ENCODE results near the gene PIP4K2A.
A peak's percentile ranks its signal among the peaks of the same experiment; 100 is the strongest.

The PIP4K2A gene

GRCh38 chr10:22617051-22617450 lies 97.3 kb downstream of the PIP4K2A start:
- no peak for DNase-seq

GRCh38 chr10:22615819-22616499 lies 98.4 kb downstream of the PIP4K2A start:
- peak; percentile 41 for DNase-seq

GRCh38 chr10:22615101-22615500 lies 99.3 kb downstream of the PIP4K2A start:
- no peak for DNase-seq

GRCh38 chr10:22613011-22613410 lies 101.4 kb downstream of the PIP4K2A start:
- no peak for DNase-seq

- DNase-seq, result no peak
These were observed 102.1 kb downstream of the PIP4K2A start for GRCh38 chr10:22612318-22612717.

- no peak for DNase-seq
These were observed 102.8 kb downstream of the PIP4K2A start for GRCh38 chr10:22611425-22612115.

GRCh38 chr10:22610610-22611009 lies 103.8 kb downstream of the PIP4K2A start:
- no peak for DNase-seq

- DNase-seq, result no peak
These were observed 104.5 kb downstream of the PIP4K2A start for GRCh38 chr10:22609719-22610465.

GRCh38 chr10:22609251-22609650 lies 105.1 kb downstream of the PIP4K2A start:
- no peak for DNase-seq

GRCh38 chr10:22607261-22607660 lies 107.1 kb downstream of the PIP4K2A start:
- no peak for DNase-seq

- DNase-seq, result no peak
These were observed 108.2 kb downstream of the PIP4K2A start for GRCh38 chr10:22606164-22606614.

GRCh38 chr10:22605168-22605567 lies 109.2 kb downstream of the PIP4K2A start:
- no peak for DNase-seq

GRCh38 chr10:22604344-22605126 lies 109.8 kb downstream of the PIP4K2A start:
- no peak for DNase-seq

GRCh38 chr10:22603581-22603980 lies 110.8 kb downstream of the PIP4K2A start:
- DNase-seq, result no peak

GRCh38 chr10:22601618-22602017 lies 112.8 kb downstream of the PIP4K2A start:
- DNase-seq, result no peak

GRCh38 chr10:22599636-22600228 lies 114.6 kb downstream of the PIP4K2A start:
- DNase-seq, result no peak

GRCh38 chr10:22599048-22599561 lies 115.3 kb downstream of the PIP4K2A start:
- DNase-seq, result no peak

- DNase-seq, result no peak
These were observed 115.9 kb downstream of the PIP4K2A start for GRCh38 chr10:22598478-22598877.

- no peak for DNase-seq
These were observed 117.2 kb downstream of the PIP4K2A start for GRCh38 chr10:22597138-22597537.

- DNase-seq, result no peak
These were observed 120.7 kb downstream of the PIP4K2A start for GRCh38 chr10:22593636-22594198.

GRCh38 chr10:22593026-22593425 lies 121.4 kb downstream of the PIP4K2A start:
- DNase-seq, result no peak

Measured in DMS153 (cell line).